Stomach (tissue), 9 donors: Measurements from ENCODE around the gene COL13A1. TPM values are rescaled to one million over a fixed set of nuclear protein-coding genes. Genes with fewer than 3 reads are reported as not detected.
A peak's percentile ranks its signal among the peaks of the same experiment; 100 is the strongest.

Experiments
- DNase-seq, 2 donors: peaks; one replicate each; pipeline versions ENCODE4 v3.0.0 to v3.0.0-alpha.2; 2013 to 2019
- H3K27ac ChIP-seq, 5 donors: fragments of 200-600 bp in 4 of 5; sonication (generic) in 4 of 5; one replicate each; pipeline ENCODE4 v1.5.1; 2013 to 2019; ENCODE audit warnings: mild to moderate bottlenecking in 1 of 5, moderate library complexity in 1 of 5
- H3K27me3 ChIP-seq, 3 donors: fragments of 200-600 bp; sonication (generic); one replicate each; pipeline ENCODE4 v1.5.1; 2017 to 2019; ENCODE audit warnings: mixed run types in 1 of 3
- H3K36me3 ChIP-seq, 4 donors: fragments of 200-600 bp; sonication (generic); 1 replicate in 3 of 4; 2 replicates in 1 of 4; pipeline ENCODE4 v1.5.1; 2016 to 2019
- H3K4me1 ChIP-seq, 4 donors: fragments of 200-600 bp; sonication (generic); one replicate each; pipeline ENCODE4 v1.5.1; 2016 to 2019
- H3K4me3 ChIP-seq, 4 donors: fragments of 200-600 bp; sonication (generic) in 3 of 4; one replicate each; pipeline ENCODE4 v1.5.1; 2016 to 2019; ENCODE audit warnings: mild to moderate bottlenecking in 1 of 4
- H3K9me3 ChIP-seq, 4 donors: fragments of 200-600 bp; sonication (generic); one replicate each; pipeline ENCODE4 v1.5.1; 2016 to 2019
- CTCF ChIP-seq, 7 experiments: fragments of 450-650 bp in 4 of 7; fragments of 200-600 bp in 3 of 7; sonication (generic) in 3 of 7; IDR thresholded peaks; one replicate each; pipeline ENCODE4 v1.5.1; 2016 to 2019; ENCODE audit warnings: antibody characterized with exemption in 7 of 7, control low read depth in 2 of 7, mild to moderate bottlenecking in 1 of 7
- EP300 ChIP-seq: sonication (generic); formaldehyde crosslinking; IDR thresholded peaks from one replicate; pipeline ENCODE4 v1.6.1; 2017; ENCODE audit warnings: antibody characterized with exemption
- POLR2A ChIP-seq, 4 donors: fragments of 450-650 bp; IDR thresholded peaks; one replicate each; pipeline ENCODE4 v1.6.1; 2016; ENCODE audit warnings: antibody characterized with exemption in 4 of 4, control low read depth in 2 of 4, mild to moderate bottlenecking in 1 of 4, moderate library complexity in 1 of 4
- POLR2AphosphoS5 ChIP-seq, 3 donors: sonication (generic); formaldehyde crosslinking; IDR thresholded peaks; one replicate each; pipeline ENCODE4 v1.6.1; 2016; ENCODE audit warnings: antibody characterized with exemption in 3 of 3
- whole genome bisulfite sequencing, 5 donors: extraction: QIAGEN DNeasy Blood & Tissue Kit in 3 of 5; methylation state at CpG; one replicate each; pipeline versions ENCODE4 v1.1.5 to v1.1.7; 2013 to 2018; 5-methylcytosine and 5-hydroxymethylcytosine counted together
- intact Hi-C: fragments of 100-400 bp; cut with DNase I; formaldehyde crosslinking; loops from one replicate; pipeline ENCODE4 v1.15.1; 2023; ENCODE audit warnings: low total_unique reads
- polyA plus RNA-seq, 3 donors: library from polyadenylated mRNA; stranded (reverse); fragments of 200-250 nt; gene quantifications; one replicate each; pipeline ENCODE4 v1.2.3, GENCODE V29; 2013
- total RNA-seq, 5 donors: library from RNA; depleted of rRNA; stranded (reverse); fragments of >200 nt; gene quantifications; one replicate each; pipeline versions ENCODE4 v1.1.0 to v1.2.3, GENCODE V29; 2014 to 2016
- donor health status: healthy with polysubstance abuse.
- donor health status: Bipolar disorder and iron deficiency.
- donor health status: healthy.

COL13A1 gene
- total and polyA plus RNA-seq, 8 donors = 0.58 to 9.9 (median 6.9) TPM

GRCh38 chr10:69761320-69761719 is 40.4 kb upstream of the COL13A1 start:
- intact Hi-C loops = no loop called here
- TF ChIP-seq POLR2AphosphoS5 (IDR thresholded peaks at IDR 0.05) (no peak), EP300 (no peak), CTCF (IDR thresholded peaks at IDR 0.05) (no peak), POLR2A (IDR thresholded peaks at IDR 0.05) (no peak)
- 46 to 76% (median 61%) methylated on average over 4 of the region's 4 CpGs for WGBS, 5 donors
- peaks cover 0 to 18% (median 7%) of the 10 kb centered on the region in 4 donors for H3K4me1 ChIP-seq
- H3K9me3 ChIP-seq = no peaks in the 10 kb centered on the region
- DNase-seq = no peak
- no peaks in the 10 kb centered on the region for H3K36me3 ChIP-seq
- H3K27me3 ChIP-seq = peaks cover 0 to 3% (median 0%) of the 10 kb centered on the region in 3 donors
- no peak overlapping the region for H3K4me3 ChIP-seq
- H3K27ac ChIP-seq = no peak overlapping the region

- H3K9me3 ChIP-seq = no peaks in the 10 kb centered on the region
- H3K4me1 ChIP-seq = peaks cover 0 to 44% (median 21%) of the 10 kb centered on the region in 4 donors
- peaks cover 0 to 3% (median 0%) of the 10 kb centered on the region in 3 donors for H3K27me3 ChIP-seq
- H3K36me3 ChIP-seq = no peaks in the 10 kb centered on the region
- WGBS, 5 donors = 65 to 75% (median 70%) methylated on average over 7 to 10 of the region's 10 CpGs
- peak overlapping the region in 1 of 5 donors; percentile 44 for H3K27ac ChIP-seq
- no peak overlapping the region for H3K4me3 ChIP-seq
- TF ChIP-seq EP300 (no peak), CTCF (IDR thresholded peaks at IDR 0.05) (no peak)
- intact Hi-C loops = no loop called here
- DNase-seq = peak in 1 of 2 donors; percentile 81
These were observed 35.4 kb upstream of the COL13A1 start for GRCh38 chr10:69766161-69766910.

GRCh38 chr10:69767793-69768192 is 33.9 kb upstream of the COL13A1 start:
- intact Hi-C loops = no loop called here
- TF ChIP-seq POLR2AphosphoS5 (IDR thresholded peaks at IDR 0.05) (no peak), CTCF (IDR thresholded peaks at IDR 0.05) (no peak), POLR2A (IDR thresholded peaks at IDR 0.05) (no peak), EP300 (no peak)
- peaks cover 0 to 44% (median 21%) of the 10 kb centered on the region in 4 donors for H3K4me1 ChIP-seq

GRCh38 chr10:69768386-69768785 is 33.3 kb upstream of the COL13A1 start:
- Histone ChIP-seq H3K4me3 (no peak overlapping the region), H3K36me3 (no peaks in the 10 kb centered on the region), H3K4me1 (peaks cover 0 to 44% (median 21%) of the 10 kb centered on the region in 4 donors), H3K27ac (peak overlapping the region in 1 of 5 donors; percentile 41), H3K9me3 (peaks cover 0 to 11% (median 0%) of the 10 kb centered on the region in 4 donors), H3K27me3 (peaks cover 0 to 3% (median 0%) of the 10 kb centered on the region in 3 donors)
- DNase-seq = no peak
- TF ChIP-seq POLR2AphosphoS5 (IDR thresholded peaks at IDR 0.05) (no peak), POLR2A (IDR thresholded peaks at IDR 0.05) (no peak), EP300 (no peak), CTCF (IDR thresholded peaks at IDR 0.05) (no peak)
- WGBS, 5 donors = 71 to 75% (median 73%) methylated on average over 5 of the region's 5 CpGs
- intact Hi-C loops = no loop called here

More at GRCh38 chr10:69767793-69768192, 33.9 kb upstream of the COL13A1 start:
- no peak overlapping the region for H3K4me3 ChIP-seq
- H3K27ac ChIP-seq = no peak overlapping the region
- no peaks in the 10 kb centered on the region for H3K36me3 ChIP-seq
- no peak for DNase-seq
- H3K27me3 ChIP-seq = peaks cover 0 to 3% (median 0%) of the 10 kb centered on the region in 3 donors
- WGBS, 5 donors = 36 to 86% (median 75%) methylated on average over 1 to 4 of the region's 4 CpGs
- H3K9me3 ChIP-seq = peaks cover 0 to 6% (median 0%) of the 10 kb centered on the region in 4 donors
